HG03342 (cell line): ENCODE measurements around the gene WWOX.
"Not testable (repeated sequence)": the region's sequence is repeated elsewhere in the genome, so short reads cannot be mapped to it uniquely, and the experiment has no call there.

Experiments used
- ATAC-seq: cut with Tn5 transposase; IDR thresholded peaks from one replicate; pipeline ENCODE4 v1.9.1; 2021; ENCODE audit warnings: mild to moderate bottlenecking, moderate library complexity; ENCODE audit not compliant: unreplicated experiment

WWOX gene

DNA sequence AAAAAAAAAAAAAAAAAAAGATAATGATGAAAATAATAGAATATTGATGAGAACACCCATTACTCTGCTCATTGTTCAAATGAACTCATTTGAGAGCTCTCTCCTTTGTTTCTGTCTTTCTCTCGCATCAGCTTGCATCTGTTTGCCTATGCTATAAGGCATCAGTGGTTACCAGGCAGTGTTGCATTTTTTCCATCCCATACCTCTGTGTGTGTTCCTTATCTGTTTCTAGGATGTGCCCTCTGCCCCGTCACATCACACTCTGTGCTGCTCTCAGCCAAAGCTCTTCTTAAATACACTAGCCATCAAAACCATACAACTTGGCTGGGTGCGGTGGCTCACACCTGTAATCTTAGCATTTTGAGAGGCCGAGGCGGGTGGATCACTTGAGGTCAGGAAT lies 568.2 kb downstream of the WWOX start:
- ATAC-seq = no peak

DNA sequence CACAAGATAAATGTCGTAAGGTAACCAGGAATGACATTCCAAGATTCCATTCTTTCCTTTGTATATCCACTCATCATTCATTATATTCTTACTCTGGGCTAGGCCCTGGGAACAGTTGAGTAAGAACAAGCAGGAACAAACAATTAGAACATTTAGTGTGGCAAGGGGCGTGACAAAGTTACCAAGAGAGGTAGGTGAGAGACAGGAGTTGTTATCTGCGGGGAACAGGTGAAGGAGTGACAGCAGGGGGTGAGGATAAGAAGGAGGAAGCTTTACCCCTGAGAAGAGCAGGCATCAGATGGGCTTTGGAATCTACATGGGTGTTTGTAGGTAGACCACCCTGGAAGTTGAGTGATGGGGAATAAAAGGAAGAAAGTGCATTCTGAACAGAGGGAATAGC lies 568.9 kb downstream of the WWOX start:
- no peak for ATAC-seq

DNA sequence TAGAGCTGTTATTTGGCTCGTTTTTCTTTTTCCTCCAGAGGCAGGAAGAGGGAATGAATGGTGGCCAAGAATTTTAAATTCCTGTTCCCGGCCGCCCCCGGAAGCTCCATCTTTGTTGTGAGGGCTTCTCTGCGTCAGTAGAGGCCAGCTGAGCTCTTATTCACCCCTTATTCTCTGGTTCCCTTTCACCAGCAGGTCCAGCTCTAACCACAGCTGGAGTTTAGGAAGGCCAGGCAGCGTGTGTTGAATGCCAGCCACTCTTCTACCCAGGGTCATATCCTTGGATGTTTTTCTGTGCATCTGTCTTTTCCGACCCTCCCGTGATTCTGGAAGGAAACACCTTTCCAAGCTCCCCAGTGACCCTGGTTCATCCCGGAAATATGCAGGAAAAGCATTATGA lies 570.5 kb downstream of the WWOX start:
- ATAC-seq = no peak

DNA sequence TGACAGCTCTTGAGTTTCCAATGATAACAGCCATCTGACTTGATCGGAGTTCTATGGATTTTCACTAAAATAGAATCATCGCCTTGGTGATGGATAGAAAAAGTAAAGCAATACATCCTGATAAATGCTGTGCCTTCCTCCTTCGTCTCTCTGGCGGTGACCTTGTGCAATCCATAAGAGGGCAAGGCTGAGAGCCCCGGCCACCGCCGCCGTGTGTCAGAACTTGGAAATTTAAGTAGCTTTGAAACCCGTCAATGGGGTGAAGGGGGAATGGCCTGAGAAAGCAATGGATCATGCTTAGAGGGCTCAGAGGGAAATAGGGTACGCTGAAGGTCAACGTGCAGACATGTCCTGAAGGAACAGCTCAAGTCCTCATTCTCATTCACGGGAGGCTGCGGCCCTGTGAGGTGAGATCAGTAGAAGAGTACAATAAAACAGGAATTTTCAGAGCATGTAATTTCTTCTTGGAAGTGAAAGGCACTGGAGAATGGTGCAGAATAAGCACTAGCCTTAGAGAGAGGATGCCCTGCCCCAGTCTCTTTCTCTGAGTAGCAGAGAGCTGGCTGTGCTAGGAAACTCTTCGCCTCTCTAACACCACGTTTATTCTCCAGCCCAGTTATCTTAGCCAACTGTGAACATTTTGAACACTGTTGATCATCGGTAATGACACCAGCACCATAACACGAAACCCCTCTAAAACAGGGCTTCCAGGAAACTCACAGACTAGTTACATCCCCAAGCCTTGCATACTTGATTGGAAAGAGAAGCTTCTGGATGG lies 573.5 kb downstream of the WWOX start:
- no peak for ATAC-seq

DNA sequence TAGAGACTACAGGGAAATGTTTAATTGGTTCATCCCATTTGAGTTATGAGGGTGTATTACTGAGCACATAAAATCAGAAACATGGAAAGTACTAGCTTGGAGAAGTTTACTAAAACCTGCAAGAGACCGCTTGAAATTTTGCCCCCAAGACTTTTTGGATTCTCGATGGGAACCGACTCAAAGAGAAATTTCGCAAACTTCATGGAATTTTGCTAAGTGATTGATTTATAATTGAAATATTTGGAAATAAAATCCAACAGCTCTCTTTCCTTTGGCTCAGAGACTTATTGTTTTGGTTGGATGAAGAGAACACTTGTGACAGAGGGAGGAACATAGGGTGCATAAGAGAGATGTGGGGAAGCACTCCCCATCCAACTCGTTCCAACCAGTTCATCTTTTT lies 574.4 kb downstream of the WWOX start:
- ATAC-seq = no peak

DNA sequence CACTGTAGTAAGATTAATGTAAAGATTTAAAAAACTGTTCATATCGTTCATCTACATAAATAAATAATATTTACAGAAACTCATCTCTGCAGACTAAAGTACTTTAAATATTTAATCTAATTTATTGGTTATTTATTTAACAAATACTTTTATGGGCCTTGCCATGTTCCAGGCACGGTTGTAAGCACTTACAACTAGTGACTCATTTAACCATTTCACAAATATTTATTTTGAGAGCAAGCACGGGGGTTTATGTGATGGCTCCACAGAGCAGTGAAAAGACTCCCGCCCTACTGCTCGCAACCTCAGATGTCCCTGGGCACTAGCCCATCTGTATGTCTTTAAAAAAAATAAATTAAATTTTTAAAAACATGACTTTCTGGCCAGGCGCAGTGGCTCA lies 575.9 kb downstream of the WWOX start:
- ATAC-seq = no peak

DNA sequence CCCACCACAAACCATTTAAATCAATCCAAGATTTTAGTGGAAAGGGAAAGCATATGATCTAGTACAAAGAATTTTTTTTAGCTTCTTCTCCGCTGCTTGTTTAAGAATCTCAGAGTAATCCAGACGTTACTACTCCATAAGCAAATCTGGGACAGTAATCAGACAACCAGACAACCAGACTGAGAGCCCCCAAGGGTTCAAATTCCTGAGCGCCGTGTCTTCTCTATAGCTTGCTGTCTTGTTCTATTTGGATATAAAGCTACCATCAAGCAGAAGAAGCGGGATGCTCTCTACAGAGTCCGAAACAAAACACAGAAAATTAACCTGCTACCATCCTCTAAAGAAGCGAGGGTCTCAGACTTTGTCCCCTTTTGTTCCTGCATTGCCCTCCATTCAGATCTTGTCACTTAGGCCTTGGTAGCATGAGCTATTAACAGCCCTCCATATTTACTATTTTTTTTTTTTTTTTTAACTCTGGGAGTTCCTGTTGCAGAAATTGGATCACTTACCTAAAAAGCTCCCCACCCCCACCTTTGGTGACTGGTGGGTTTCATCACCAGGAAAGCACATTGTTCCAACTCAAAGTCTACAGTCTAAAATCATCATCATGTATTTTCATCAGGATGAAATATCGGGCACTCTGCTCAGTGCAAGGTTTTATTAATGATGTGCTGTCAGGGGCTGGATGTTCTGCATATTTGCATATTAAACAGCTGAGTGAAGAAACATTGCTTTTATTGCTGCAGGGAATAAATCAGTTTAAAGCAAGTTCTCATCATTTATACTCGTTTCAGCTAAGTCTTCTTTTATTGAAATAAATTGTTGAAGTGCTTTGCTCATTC lies 576.7 kb downstream of the WWOX start:
- ATAC-seq = no peak

DNA sequence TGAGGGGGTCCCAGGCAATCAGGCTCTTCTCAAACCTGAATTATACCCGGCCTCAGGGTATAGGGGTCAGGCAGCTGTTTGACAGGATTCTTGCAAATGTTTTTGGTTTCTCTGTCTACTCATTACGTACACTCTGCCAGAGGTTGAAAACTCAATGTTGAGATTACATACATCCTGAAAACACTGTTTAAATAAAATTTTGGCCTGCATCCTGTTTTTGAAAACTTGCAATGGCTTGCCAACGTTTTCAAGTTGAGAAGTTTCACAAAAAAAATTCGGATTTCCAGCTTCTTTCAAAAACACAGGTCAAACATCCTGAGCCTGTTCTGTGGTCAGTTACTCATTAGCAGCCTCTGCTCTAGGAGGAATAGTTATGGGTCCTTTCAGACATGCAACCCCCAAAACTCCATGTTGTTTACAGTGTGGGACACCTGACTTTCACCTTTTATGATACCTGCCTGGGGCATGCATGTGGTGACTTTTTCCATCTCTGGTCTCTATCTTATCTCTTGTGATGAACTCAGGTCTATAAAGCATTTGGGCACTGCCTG lies 577.8 kb downstream of the WWOX start:
- no peak for ATAC-seq

DNA sequence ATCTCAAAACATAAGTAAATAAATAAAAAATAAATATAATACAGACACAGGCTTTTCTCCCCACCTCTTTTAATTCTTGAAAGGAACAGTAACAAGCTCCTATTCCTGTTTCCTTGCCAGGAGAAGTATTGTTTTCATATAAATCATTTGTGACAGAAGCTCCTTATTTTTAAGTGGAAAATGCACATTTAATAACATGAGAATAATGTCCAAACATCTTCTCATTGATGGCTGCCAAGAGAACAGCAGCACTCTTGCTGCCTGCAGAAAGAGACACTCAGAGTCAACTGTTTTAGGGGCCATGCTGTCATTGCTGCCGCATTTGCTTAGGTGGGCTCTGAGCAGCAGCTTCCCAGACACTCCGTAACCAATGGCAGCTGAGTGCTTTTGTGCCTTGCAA lies 580.1 kb downstream of the WWOX start:
- no peak for ATAC-seq

DNA sequence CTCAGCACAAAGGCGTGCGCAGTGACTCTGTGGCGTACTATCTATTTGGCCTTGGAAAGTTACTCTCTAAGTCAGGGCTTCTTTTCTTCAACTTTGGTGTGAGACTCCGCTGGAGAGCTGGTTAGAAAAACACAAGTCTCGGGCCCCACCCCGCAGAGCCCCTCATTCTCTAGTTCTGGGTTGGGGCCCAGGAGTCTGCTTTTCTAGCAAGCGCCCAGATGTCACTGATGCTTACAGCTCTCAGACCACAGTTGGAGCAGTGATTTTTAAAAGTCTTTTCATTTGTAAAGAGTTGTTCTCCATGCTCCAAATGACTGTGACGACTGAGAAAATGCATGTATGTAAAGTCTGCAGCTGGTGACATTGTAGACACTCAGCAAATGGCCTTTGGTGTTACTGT lies 582.3 kb downstream of the WWOX start:
- no peak for ATAC-seq

DNA sequence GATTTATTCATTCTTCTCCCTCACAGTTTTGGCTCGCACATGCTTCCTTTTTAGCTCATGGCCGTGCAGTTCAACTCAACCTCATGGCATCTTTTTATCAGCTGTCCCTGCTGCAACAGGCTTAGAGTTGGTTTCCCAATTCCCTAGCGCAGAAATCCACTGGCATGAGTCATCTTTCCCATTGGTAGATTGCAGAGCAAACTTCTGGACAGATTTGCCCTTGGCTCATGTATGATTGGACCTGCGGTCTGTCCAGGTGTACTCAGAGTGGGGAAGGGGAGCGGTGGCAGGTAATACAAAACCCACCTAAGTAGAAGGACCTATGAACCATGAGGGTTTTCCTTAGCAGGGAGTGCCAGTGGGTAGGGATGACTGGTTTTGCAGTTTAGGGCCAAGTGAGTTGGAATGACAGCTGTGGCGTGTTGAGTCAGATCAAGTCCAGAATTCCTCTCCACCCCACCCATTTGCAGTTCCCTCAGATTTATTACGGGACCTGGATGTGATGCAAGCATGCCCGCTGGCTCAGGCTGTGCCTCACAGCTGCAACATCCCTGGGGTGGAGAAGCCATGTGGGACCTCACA lies 584.7 kb downstream of the WWOX start:
- no peak for ATAC-seq

DNA sequence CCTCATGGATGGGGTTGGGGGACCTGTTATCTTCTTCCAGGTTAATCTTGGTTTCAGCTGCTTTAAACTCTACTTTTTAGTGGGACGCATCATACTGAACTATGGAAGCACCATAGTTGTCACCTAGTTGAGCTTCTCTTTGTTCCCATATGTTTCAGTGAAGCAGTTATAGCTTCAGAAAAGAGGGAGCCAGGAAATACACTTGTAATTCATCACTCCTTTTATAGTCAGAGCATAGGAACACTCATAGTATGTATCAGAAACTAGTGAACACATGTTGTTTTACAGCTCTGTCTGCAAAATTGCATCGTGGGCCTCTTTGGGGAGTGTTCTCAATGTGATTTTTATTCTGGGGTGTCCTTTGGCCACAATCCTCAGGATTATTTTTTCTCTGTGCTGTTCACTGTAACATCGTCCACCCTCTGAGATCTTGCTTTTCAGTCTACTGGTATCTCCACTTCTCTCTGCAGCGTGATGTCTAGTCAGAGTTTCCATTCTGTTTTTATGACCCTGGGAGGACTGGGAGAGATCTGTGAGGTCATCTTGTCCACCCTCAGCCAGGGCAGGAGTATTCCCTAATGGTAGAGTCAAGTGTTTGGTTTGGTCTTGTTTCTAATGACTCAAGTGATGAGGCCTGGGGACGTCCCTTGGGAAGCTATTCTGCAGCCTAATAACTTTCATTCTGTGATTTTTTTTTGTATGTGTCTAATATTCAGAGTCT lies 585.4 kb downstream of the WWOX start:
- ATAC-seq = no peak

DNA sequence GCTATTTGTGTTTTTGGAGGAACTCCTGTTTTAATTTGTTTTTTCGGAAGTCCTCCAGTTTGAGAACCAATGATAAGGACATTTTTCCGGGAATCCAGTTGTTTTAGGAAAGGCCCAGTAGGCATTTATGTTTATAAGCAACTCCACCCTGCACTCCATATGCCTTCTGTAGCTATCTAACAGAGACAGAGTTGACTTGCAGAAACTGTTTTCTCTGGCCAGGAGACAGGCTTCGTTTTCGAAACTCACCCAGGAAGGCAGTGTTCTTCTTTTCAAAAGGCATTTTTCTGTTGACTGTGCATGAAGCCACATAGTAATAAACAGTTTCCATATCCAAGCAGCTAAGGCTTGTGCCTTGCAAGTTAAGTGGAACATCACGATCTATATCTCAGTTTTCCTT lies 587.1 kb downstream of the WWOX start:
- no peak for ATAC-seq

DNA sequence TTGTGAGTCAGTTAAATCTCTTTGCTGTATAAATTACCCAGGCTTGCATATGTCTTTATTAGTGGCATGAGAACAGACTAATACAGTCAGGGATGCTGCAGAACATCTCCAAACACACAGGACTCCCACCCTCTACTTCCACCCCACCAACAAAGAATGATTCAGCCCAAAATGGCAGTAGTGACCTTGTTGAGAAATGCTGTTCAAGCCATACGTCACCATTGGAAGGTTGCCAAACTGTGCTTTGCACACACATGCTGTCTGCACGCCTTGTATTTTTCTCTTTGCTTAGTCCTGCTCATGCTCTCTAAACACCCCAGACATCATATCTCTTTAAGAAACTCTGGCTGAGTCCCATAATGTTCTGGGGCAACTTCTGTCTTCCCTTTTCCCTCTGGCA lies 589.6 kb downstream of the WWOX start:
- no peak for ATAC-seq

DNA sequence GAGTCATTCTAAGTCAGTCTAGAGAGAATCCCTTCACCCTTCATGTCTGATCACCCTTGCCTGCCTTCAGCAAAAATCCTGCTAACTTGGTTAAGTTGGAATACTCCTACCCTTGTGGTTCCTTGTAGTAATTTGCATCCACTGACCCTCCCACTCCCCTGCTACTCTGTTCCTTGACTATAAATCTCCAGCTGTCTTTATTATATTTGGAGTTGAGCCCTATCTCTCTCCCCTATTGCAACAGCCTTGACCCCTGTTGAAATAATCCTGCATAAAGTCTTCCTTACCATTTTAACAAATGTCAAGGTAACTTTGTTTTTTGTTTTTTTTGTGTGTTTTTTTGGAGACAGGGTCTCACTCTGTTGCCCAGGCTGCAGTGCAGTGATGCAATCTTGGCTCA lies 590.1 kb downstream of the WWOX start:
- no peak for ATAC-seq

DNA sequence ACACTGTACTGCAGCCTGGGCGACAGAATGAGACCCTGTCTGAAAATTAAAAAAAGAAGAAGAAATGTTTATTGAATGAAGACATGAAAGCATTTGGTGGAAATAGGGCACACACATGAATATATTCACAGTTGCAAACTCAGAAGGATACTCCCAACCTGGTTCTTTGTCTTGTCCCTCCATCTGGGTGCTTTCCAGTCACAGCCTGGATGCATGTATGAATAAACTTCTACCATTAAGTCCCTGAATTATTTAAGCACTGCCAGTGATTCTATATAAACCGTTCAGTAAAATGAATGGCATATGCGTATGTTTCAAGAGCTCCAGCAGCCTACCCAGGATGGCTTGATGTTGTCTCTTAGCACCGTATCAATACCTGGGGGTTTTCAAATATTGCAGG lies 591.1 kb downstream of the WWOX start:
- no peak for ATAC-seq

DNA sequence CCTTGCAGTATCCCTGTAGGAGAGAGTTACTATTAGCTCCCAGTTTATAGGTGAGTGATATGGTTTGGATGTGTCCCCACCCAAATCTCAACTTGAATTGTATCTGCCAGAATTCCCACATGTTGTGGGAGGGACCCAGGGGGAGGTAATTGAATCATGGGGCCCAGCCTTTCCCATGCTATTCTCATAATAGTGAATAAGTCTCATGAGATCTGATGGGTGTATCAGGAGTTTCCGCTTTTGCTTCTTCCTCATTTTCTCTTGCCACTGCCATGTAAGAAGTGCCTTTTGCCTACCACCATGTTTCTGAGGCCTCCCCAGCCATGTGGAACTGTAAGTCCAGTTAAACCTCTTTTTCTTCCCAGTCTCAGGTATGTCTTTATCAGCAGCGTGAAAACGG lies 592.3 kb downstream of the WWOX start:
- ATAC-seq = not testable (repeated sequence)

DNA sequence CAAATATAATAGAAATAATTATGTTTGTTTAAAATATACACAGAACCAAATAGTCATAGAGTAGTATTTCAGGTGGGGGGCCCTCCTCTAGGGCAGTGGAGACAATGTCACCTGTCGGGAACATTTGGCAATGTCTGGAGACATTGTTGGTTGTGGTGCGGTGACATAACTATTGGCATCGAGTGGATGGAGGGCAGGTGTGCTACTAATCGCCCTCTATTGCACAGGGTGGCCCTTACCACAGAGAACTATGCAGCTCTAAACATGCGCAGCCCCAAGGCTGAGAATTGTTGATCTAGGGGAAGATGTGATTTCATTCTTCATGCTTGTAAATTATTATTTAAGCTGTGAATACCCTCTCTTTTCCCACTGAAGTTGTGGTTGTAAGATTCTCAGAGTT lies 594.0 kb downstream of the WWOX start:
- no peak for ATAC-seq

DNA sequence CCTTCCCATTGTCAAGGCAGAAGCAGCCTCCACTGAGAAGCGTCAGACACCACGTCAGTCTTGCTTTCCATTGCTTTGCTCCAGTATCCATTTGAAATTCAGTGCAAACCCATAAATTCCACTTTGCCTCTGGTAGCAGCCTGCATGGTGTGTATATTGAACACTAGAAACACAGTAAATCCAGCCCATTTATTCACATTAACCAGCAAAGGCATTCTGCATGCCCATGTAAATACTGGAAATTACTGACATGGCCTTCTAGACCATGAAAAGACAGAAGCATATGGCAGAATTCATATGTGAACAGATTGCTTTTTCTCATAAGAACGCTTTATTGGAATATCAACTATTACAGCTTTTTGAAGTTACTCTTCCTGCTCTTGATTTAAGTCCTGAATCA lies 595.0 kb downstream of the WWOX start:
- no peak for ATAC-seq

DNA sequence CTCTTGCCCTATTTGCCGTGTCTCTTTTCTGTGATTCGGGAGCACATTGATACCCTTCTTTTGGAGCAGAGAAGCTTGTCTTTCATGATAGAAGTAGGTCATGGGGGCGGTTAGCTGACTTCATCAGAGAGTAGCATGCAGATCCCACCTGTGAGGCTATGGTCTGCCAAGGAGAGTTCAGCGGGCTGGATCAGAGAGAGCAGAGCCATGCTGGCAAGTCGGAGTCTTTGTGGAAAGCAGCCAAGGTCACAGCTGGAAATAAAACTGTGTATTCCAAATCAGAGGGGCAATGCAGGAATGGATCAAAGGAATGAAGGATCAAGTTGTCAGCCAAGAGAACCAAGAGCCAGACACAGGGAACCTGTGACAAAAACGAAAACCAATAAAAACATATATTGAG lies 595.9 kb downstream of the WWOX start:
- no peak for ATAC-seq

DNA sequence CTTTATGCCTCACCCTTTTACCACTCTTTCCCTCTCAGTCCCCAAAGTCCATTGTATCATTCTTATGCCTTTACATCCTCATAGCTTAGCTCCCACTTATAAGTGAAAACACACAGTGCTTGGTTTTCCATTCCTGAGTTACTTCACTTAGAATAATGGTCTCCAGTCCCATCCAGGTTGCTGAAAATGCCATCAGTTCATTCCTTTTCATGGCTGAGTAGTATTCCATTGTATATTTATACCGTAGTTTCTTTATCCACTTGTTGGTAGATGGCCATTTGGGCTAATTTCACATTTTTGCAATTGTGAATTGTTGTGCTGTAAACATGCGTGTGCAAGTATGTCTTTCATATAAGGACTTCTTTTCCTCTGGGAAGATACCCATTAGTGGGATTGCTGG lies 597.3 kb downstream of the WWOX start:
- ATAC-seq = no peak
